ENCODE measurements around the gene GALNTL6. TPM values are rescaled to one million over a fixed set of nuclear protein-coding genes. Genes with fewer than 3 reads are reported as not detected.

Gene GALNTL6
- total and polyA plus RNA-seq, 2 donors (not counting 1 experiment from before 2014, with no cell fraction given) = 0.99 to 1.1 TPM

- TF ChIP-seq CTCF (IDR thresholded peaks at IDR 0.05) (no peak), EZH2 (IDR thresholded peaks at IDR 0.05; ENCODE audit: borderline replicate concordance, insufficient read depth, low read depth, low read length, poor library complexity, severe bottlenecking) (no peak)
- no peak overlapping the region for H3K4me3 ChIP-seq (ENCODE audit: control extremely low read depth in 1 of 5, extremely low read depth in 1 of 5, insufficient read depth in 1 of 5, low read depth in 2 of 5, low read length in 4 of 5)
- intact Hi-C loops (cut with micrococcal nuclease) = no loop called here
- H3K4me1 ChIP-seq (ENCODE audit: control insufficient read depth in 2 of 2, insufficient read depth in 2 of 2, low read length in 2 of 2) = no peaks in the 10 kb centered on the region
- POLR2A ChIA-PET = no interaction called here
- DNase-seq = no peak
- H3K27me3 Mint-ChIP-seq = peaks cover 19% of the 10 kb centered on the region
- H3K4me1 Mint-ChIP-seq = no peaks in the 10 kb centered on the region
- H3K4me3 Mint-ChIP-seq = no peak overlapping the region
- CTCF ChIA-PET = no interaction called here
- no peak overlapping the region for H3K9ac ChIP-seq (ENCODE audit: low read length)
- H3K27me3 ChIP-seq (replicated peaks in 1 of 4; ENCODE audit: control extremely low read depth in 1 of 4, control insufficient read depth in 3 of 4, insufficient read depth in 4 of 4, low read length in 3 of 4) = no peaks in the 10 kb centered on the region
- H3K27ac ChIP-seq (ENCODE audit: low read length in 2 of 2) = no peak overlapping the region
- WGBS (ENCODE audit: insufficient coverage) = 90% methylated on average over 1 of the region's 3 CpGs
- H3K9me3 ChIP-seq (ENCODE audit: control extremely low read depth in 1 of 3, control insufficient read depth in 2 of 3, insufficient read depth in 1 of 3, low read length in 2 of 3) = no peaks in the 10 kb centered on the region
- no peak for ATAC-seq (ENCODE audit: low read depth)
- no peaks in the 10 kb centered on the region for H3K9me3 Mint-ChIP-seq (ENCODE audit: insufficient read depth)
- no peaks in the 10 kb centered on the region for H4K20me1 ChIP-seq (ENCODE audit: control insufficient read depth, insufficient read depth, low read length, poor library complexity, severe bottlenecking)
- H2AFZ ChIP-seq (ENCODE audit: insufficient read depth, low read depth, low read length, poor library complexity, severe bottlenecking) = no peak overlapping the region
- no peaks in the 10 kb centered on the region for H3K79me2 ChIP-seq (ENCODE audit: control insufficient read depth, insufficient read depth, low read length)
- no peak overlapping the region for H3K4me2 ChIP-seq (replicated peaks; ENCODE audit: low read depth, low read length, poor library complexity, severe bottlenecking)
- H3K36me3 ChIP-seq (replicated peaks in 1 of 2; ENCODE audit: control extremely low read depth in 1 of 2, control insufficient read depth in 1 of 2, extremely low read depth in 1 of 2, insufficient read depth in 2 of 2, low read length in 1 of 2) = no peaks in the 10 kb centered on the region
- no peak overlapping the region for H3K27ac Mint-ChIP-seq
Measured at GRCh38 chr4:172980219-172980618, 1167.0 kb downstream of the GALNTL6 start.

- H4K20me1 ChIP-seq (ENCODE audit: control insufficient read depth, insufficient read depth, low read length, poor library complexity, severe bottlenecking) = no peaks in the 10 kb centered on the region
- H3K27me3 ChIP-seq (replicated peaks in 1 of 4; ENCODE audit: control extremely low read depth in 1 of 4, control insufficient read depth in 3 of 4, insufficient read depth in 4 of 4, low read length in 3 of 4) = no peaks in the 10 kb centered on the region
- H3K9ac ChIP-seq (ENCODE audit: low read length) = no peak overlapping the region
- H3K27ac ChIP-seq (ENCODE audit: low read length in 2 of 2) = no peak overlapping the region
- Mint-ChIP-seq H3K27me3 (peaks cover 19% of the 10 kb centered on the region), H3K9me3 (ENCODE audit: insufficient read depth) (no peaks in the 10 kb centered on the region), H3K4me1 (no peaks in the 10 kb centered on the region), H3K4me3 (no peak overlapping the region), H3K27ac (no peak overlapping the region)
- H3K4me3 ChIP-seq (ENCODE audit: control extremely low read depth in 1 of 5, extremely low read depth in 1 of 5, insufficient read depth in 1 of 5, low read depth in 2 of 5, low read length in 4 of 5) = no peak overlapping the region
- DNase-seq (no peak), ATAC-seq (ENCODE audit: low read depth) (no peak)
- H3K9me3 ChIP-seq (ENCODE audit: control extremely low read depth in 1 of 3, control insufficient read depth in 2 of 3, insufficient read depth in 1 of 3, low read length in 2 of 3) = no peaks in the 10 kb centered on the region
- H2AFZ ChIP-seq (ENCODE audit: insufficient read depth, low read depth, low read length, poor library complexity, severe bottlenecking) = no peak overlapping the region
- H3K4me2 ChIP-seq (replicated peaks; ENCODE audit: low read depth, low read length, poor library complexity, severe bottlenecking) = no peak overlapping the region
- TF ChIP-seq EZH2 (IDR thresholded peaks at IDR 0.05; ENCODE audit: borderline replicate concordance, insufficient read depth, low read depth, low read length, poor library complexity, severe bottlenecking) (no peak), CTCF (IDR thresholded peaks at IDR 0.05) (no peak)
- H3K4me1 ChIP-seq (ENCODE audit: control insufficient read depth in 2 of 2, insufficient read depth in 2 of 2, low read length in 2 of 2) = no peaks in the 10 kb centered on the region
- no peaks in the 10 kb centered on the region for H3K79me2 ChIP-seq (ENCODE audit: control insufficient read depth, insufficient read depth, low read length)
- intact Hi-C loops (cut with micrococcal nuclease) = no loop called here
- ChIA-PET POLR2A (no interaction called here), CTCF (no interaction called here)
- no peaks in the 10 kb centered on the region for H3K36me3 ChIP-seq (replicated peaks in 1 of 2; ENCODE audit: control extremely low read depth in 1 of 2, control insufficient read depth in 1 of 2, extremely low read depth in 1 of 2, insufficient read depth in 2 of 2, low read length in 1 of 2)
- 40% methylated on average over 1 of the region's 2 CpGs for WGBS (ENCODE audit: insufficient coverage)
Measured at GRCh38 chr4:172982151-172982590, 1169.0 kb downstream of the GALNTL6 start.
